ENCODE data around the gene GOLGA8T.
"Not testable (repeated sequence)": the region's sequence is repeated elsewhere in the genome, so short reads cannot be mapped to it uniquely, and the experiment has no call there.

The GOLGA8T gene

GRCh38 chr15:30173041-30173608, 38.3 kb downstream of the GOLGA8T start:
- not testable (repeated sequence) for DNase-seq (ENCODE audit: low read depth); H3K4me3 ChIP-seq (ENCODE audit: low read depth, low read length)
- peak; percentile 17 for TF ChIP-seq CTCF (IDR thresholded peaks at IDR 0.05; ENCODE audit: low read depth, low read length, missing control alignments)

- not testable (repeated sequence) for DNase-seq (ENCODE audit: low read depth); H3K4me3 ChIP-seq (ENCODE audit: low read depth, low read length)
Observed at GRCh38 chr15:30175291-30175690, 40.4 kb downstream of the GOLGA8T start.

- H3K4me3 ChIP-seq (ENCODE audit: low read depth, low read length); DNase-seq (ENCODE audit: low read depth): not testable (repeated sequence)
Observed at GRCh38 chr15:30176613-30177012, 41.8 kb downstream of the GOLGA8T start.

GRCh38 chr15:30179814-30180213, 45.0 kb downstream of the GOLGA8T start:
- not testable (repeated sequence) for H3K4me3 ChIP-seq (ENCODE audit: low read depth, low read length); DNase-seq (ENCODE audit: low read depth)

GRCh38 chr15:30185495-30185894, 50.6 kb downstream of the GOLGA8T start:
- not testable (repeated sequence) for H3K4me3 ChIP-seq (ENCODE audit: low read depth, low read length); DNase-seq (ENCODE audit: low read depth)

GRCh38 chr15:30187429-30187828, 52.6 kb downstream of the GOLGA8T start:
- not testable (repeated sequence) for DNase-seq (ENCODE audit: low read depth); H3K4me3 ChIP-seq (ENCODE audit: low read depth, low read length)

- not testable (repeated sequence) for H3K4me3 ChIP-seq (ENCODE audit: low read depth, low read length); DNase-seq (ENCODE audit: low read depth)
Observed at GRCh38 chr15:30189754-30190153, 54.9 kb downstream of the GOLGA8T start.

- H3K4me3 ChIP-seq (ENCODE audit: low read depth, low read length); DNase-seq (ENCODE audit: low read depth): not testable (repeated sequence)
Observed at GRCh38 chr15:30191143-30191542, 56.3 kb downstream of the GOLGA8T start.

- DNase-seq (ENCODE audit: low read depth) = not testable (repeated sequence)
Observed at GRCh38 chr15:30191639-30192038, 56.8 kb downstream of the GOLGA8T start.

GRCh38 chr15:30192119-30192745, 57.4 kb downstream of the GOLGA8T start:
- not testable (repeated sequence) for DNase-seq (ENCODE audit: low read depth); H3K4me3 ChIP-seq (ENCODE audit: low read depth, low read length)

More at GRCh38 chr15:30191639-30192038, 56.8 kb downstream of the GOLGA8T start:
- not testable (repeated sequence) for H3K4me3 ChIP-seq (ENCODE audit: low read depth, low read length)

GRCh38 chr15:30192892-30193291, 58.0 kb downstream of the GOLGA8T start:
- not testable (repeated sequence) for DNase-seq (ENCODE audit: low read depth); H3K4me3 ChIP-seq (ENCODE audit: low read depth, low read length)

Data from GM12864 (cell line).